Measurements from ENCODE around the gene IGSF5.
A peak's percentile ranks its signal among the peaks of the same experiment; 100 is the strongest.

The IGSF5 gene

DNA sequence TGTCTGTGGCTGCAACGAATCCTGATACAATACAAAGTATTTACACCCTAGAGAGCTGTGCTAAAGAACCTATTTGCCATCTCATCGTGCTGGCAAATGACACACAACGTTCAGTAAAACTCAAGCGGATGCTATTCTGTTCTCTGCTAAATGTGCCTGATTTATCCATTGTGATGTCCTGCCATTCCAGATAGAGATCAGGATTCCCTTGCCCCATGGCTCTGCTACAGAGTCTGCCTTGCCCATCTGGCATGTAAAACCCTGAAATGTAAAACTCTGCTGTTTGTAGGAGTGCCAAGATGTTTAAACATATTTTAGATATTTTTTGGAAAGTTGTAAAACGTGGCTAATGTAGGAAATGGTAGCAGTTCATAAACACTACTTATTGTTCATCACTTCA is 20.0 kb upstream of the IGSF5 start:
- no peak for DNase-seq (ENCODE audit: low read depth)
- H3K4me3 ChIP-seq (ENCODE audit: low read depth, low read length) = no peak overlapping the region
- TF ChIP-seq, protein P1, sequence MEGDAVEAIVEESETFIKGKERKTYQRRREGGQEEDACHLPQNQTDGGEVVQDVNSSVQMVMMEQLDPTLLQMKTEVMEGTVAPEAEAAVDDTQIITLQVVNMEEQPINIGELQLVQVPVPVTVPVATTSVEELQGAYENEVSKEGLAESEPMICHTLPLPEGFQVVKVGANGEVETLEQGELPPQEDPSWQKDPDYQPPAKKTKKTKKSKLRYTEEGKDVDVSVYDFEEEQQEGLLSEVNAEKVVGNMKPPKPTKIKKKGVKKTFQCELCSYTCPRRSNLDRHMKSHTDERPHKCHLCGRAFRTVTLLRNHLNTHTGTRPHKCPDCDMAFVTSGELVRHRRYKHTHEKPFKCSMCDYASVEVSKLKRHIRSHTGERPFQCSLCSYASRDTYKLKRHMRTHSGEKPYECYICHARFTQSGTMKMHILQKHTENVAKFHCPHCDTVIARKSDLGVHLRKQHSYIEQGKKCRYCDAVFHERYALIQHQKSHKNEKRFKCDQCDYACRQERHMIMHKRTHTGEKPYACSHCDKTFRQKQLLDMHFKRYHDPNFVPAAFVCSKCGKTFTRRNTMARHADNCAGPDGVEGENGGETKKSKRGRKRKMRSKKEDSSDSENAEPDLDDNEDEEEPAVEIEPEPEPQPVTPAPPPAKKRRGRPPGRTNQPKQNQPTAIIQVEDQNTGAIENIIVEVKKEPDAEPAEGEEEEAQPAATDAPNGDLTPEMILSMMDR (conservative IDR thresholded peaks at IDR 0.05; ENCODE audit: low read depth, low read length) = no peak

DNA sequence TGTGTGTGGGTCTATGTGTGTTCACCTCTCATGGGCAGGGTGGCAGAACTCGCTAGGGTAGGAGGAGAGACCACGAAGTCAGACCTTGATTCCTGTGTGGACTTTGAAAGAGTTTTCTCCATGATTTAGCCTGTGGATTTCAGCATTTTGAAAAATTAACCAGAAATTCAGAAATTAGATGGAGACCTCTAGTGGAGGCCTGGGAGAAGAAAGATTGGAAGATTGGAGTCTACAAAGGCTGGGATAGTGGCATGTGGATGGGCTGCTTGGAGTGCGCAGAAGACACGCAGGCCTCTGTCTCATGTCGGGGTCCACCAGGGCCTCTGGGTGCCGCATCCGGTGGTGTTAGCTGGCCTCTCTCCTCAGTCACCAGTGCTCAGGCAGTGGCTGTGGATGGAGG is 18.9 kb upstream of the IGSF5 start:
- peak; percentile 5 for DNase-seq (ENCODE audit: low read depth)
- TF ChIP-seq, protein P1 (conservative IDR thresholded peaks at IDR 0.05; ENCODE audit: low read depth, low read length) = peak; percentile 47
- no peak overlapping the region for H3K4me3 ChIP-seq (ENCODE audit: low read depth, low read length)

- H3K4me3 ChIP-seq (ENCODE audit: low read depth, low read length) = no peak overlapping the region
- DNase-seq (ENCODE audit: low read depth) = no peak
- TF ChIP-seq, protein P1 (conservative IDR thresholded peaks at IDR 0.05; ENCODE audit: low read depth, low read length) = no peak
These were observed 17.4 kb upstream of the IGSF5 start for GRCh38 chr21:39727401-39728120.

DNA sequence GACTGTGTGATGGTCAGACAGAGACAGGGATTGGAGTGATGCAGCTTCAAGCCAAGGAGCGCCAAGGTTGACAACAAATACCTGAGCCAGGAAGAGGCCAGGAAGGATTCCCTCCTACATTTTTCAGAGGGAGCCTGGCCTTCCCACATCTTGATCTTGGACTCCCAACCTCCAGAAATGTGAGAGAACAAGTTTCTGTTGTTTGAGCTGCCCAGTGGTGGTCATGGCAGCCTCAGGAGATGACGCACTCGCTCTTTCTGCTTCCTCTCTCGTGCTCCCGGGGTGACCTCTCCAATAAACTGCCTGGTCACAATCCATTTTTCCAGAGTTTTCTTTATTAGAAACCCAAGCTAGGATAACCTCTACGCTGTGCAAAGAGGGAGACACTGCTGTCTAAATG is 16.6 kb upstream of the IGSF5 start:
- H3K4me3 ChIP-seq (ENCODE audit: low read depth, low read length) = no peak overlapping the region
- TF ChIP-seq, protein P1 (conservative IDR thresholded peaks at IDR 0.05; ENCODE audit: low read depth, low read length) = no peak
- no peak for DNase-seq (ENCODE audit: low read depth)

DNA sequence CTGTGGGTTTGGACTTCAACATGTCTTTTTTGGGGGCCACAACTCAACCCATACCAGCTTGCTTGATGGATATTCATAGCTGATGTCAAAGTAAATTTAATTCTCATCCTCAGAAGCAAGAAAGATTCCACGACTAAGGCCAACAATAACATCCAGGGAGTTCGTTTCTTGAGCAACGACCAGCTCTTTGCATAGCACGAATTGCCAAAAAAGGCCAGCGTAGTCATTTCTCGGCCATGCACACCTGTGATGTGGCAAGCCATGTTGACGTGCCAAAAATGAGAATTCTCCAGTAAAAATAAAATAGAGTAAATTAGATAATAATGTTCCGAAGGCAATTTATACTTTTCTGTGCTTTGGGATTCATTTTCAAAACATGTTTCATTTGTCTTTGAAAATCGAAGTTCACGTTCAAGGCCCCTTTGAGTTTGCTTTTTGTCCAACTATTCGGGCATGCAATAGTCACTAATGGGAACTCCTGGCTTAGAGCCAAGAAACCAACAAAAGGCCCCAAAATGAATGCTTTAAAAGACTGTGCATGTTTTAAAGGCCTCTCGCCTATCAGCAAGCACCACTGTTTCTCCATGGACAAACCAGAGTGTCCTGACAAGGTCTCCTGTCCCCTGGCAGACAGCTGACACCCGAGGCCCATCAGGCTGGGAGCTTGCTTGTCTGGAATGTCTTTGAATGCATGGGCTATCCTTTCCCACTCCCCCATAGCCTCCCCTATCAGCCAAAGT is 14.4 kb upstream of the IGSF5 start:
- TF ChIP-seq, protein P1 (conservative IDR thresholded peaks at IDR 0.05; ENCODE audit: low read depth, low read length) = no peak
- DNase-seq (ENCODE audit: low read depth) = no peak
- no peak overlapping the region for H3K4me3 ChIP-seq (ENCODE audit: low read depth, low read length)

- TF ChIP-seq, protein P1 (conservative IDR thresholded peaks at IDR 0.05; ENCODE audit: low read depth, low read length) = no peak
- H3K4me3 ChIP-seq (ENCODE audit: low read depth, low read length) = no peak overlapping the region
- DNase-seq (ENCODE audit: low read depth) = no peak
These were observed 8.3 kb upstream of the IGSF5 start for GRCh38 chr21:39736716-39737115.
